Measurements from ENCODE around the gene APP.
A peak's percentile ranks its signal among the peaks of the same experiment; 100 is the strongest.

APP gene

DNA sequence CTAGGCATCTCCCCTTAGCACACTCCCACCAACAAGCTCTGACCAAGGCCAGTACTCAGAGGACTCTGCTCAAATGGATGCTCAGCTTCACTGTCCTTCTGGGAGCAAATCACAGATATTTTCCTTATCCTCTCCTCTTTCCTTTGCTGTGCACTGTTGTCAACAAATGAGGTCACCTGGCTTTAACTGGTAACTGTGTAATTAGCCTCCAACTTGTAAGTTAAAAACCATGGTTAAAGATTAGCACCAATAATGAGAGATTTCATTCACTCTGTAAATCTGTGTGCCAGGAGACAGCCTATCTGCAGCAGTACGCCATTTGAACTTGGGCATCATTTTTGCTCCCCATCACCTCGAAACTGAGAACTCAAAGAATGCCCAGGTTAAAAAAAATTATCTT is 286.3 kb downstream of the APP start:
- Histone ChIP-seq H4K20me1 (ENCODE audit: insufficient read depth) (no peaks in the 10 kb centered on the region), H3K4me3 (IDR thresholded peaks at IDR 0.05; ENCODE audit: insufficient read depth, low read depth, low read length) (no peak overlapping the region), H3K4me2 (no peak overlapping the region), H2AFZ (ENCODE audit: low read depth) (no peak overlapping the region), H3K27ac (no peak overlapping the region), H3K27me3 (ENCODE audit: insufficient read depth, low read depth) (no peaks in the 10 kb centered on the region), H3K79me2 (ENCODE audit: insufficient read depth, low read depth) (no peaks in the 10 kb centered on the region), H3K4me1 (ENCODE audit: low read depth, poor library complexity, severe bottlenecking) (no peaks in the 10 kb centered on the region), H3K9ac (no peak overlapping the region), H3K36me3 (ENCODE audit: insufficient read depth) (no peaks in the 10 kb centered on the region; the same call in 1 of the 2 replicates)
- TF ChIP-seq, protein P1, sequence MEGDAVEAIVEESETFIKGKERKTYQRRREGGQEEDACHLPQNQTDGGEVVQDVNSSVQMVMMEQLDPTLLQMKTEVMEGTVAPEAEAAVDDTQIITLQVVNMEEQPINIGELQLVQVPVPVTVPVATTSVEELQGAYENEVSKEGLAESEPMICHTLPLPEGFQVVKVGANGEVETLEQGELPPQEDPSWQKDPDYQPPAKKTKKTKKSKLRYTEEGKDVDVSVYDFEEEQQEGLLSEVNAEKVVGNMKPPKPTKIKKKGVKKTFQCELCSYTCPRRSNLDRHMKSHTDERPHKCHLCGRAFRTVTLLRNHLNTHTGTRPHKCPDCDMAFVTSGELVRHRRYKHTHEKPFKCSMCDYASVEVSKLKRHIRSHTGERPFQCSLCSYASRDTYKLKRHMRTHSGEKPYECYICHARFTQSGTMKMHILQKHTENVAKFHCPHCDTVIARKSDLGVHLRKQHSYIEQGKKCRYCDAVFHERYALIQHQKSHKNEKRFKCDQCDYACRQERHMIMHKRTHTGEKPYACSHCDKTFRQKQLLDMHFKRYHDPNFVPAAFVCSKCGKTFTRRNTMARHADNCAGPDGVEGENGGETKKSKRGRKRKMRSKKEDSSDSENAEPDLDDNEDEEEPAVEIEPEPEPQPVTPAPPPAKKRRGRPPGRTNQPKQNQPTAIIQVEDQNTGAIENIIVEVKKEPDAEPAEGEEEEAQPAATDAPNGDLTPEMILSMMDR (conservative IDR thresholded peaks at IDR 0.05; ENCODE audit: low read depth, low read length) = no peak

DNA sequence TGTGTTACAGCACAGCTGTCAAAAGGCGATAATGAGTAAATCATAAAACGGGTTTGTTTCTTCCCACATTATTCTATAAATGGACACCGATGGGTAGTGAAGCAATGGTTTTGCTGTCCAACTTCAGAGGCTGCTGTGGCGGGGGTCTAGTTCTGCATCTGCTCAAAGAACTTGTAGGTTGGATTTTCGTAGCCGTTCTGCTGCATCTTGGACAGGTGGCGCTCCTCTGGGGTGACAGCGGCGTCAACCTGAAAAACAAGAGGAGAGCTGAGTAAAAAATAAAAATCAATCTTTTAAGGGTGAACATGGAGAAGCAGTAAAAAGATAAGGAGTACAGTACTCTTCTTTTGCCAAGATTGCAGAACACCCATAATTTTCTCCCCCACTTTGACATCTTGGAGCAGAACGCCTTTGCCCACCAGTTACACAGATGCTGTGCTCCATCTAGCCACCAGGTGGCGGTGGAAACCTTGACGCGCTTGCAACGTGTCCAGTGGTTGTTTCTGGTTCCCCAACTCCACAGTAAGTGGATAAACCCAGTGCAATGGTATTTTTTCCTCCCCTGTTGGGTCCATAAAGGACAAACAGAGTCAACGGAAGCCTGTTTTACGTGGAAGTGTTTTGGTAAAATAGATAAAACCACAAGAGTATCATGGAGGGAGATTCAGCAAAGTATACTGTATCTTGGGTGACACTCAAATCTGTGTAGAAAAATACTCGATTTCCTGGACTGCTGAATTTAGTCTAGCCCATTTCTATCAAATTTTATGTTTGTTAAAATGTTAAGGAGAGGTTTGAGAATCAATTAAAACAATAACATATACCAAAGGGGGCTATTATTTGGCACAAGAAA is 288.8 kb downstream of the APP start:
- H3K4me1 ChIP-seq (ENCODE audit: low read depth, poor library complexity, severe bottlenecking) = no peaks in the 10 kb centered on the region
- H3K79me2 ChIP-seq (ENCODE audit: insufficient read depth, low read depth) = no peaks in the 10 kb centered on the region
- no peak overlapping the region for H3K4me2 ChIP-seq
- H2AFZ ChIP-seq (ENCODE audit: low read depth) = no peak overlapping the region
- no peaks in the 10 kb centered on the region for H4K20me1 ChIP-seq (ENCODE audit: insufficient read depth)
- H3K9ac ChIP-seq = no peak overlapping the region
- no peaks in the 10 kb centered on the region for H3K27me3 ChIP-seq (ENCODE audit: insufficient read depth, low read depth)
- H3K4me3 ChIP-seq (IDR thresholded peaks at IDR 0.05; ENCODE audit: insufficient read depth, low read depth, low read length) = no peak overlapping the region
- TF ChIP-seq, protein P1 (conservative IDR thresholded peaks at IDR 0.05; ENCODE audit: low read depth, low read length) = peak; percentile 98
- no peaks in the 10 kb centered on the region for H3K36me3 ChIP-seq (ENCODE audit: insufficient read depth)
- no peak overlapping the region for H3K27ac ChIP-seq

DNA sequence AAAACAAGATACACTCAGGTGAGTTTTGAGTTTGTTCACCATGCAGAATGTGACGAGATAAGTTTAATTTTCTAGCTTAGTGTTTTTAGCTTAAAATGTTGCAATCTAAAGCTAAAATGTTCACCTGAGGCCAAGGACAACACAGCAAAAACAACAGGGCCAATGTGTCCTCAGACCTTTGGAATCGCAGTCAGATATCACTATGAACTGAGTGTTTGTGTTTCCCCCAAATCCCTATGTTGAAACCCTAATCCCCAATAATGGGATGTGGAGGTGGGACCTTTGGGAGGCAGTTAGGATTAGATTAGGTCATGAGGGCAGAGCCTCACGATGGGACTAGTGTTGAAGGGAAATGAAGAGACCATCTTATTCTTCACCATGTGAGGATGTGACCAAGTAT is 291.4 kb downstream of the APP start:
- no peak overlapping the region for H3K4me2 ChIP-seq
- H3K9ac ChIP-seq = no peak overlapping the region
- H3K27me3 ChIP-seq (ENCODE audit: insufficient read depth, low read depth) = no peaks in the 10 kb centered on the region
- no peak overlapping the region for H2AFZ ChIP-seq (ENCODE audit: low read depth)
- H3K36me3 ChIP-seq (ENCODE audit: insufficient read depth) = no peaks in the 10 kb centered on the region
- no peaks in the 10 kb centered on the region for H3K4me1 ChIP-seq (ENCODE audit: low read depth, poor library complexity, severe bottlenecking)
- H3K79me2 ChIP-seq (ENCODE audit: insufficient read depth, low read depth) = no peaks in the 10 kb centered on the region
- H3K4me3 ChIP-seq (IDR thresholded peaks at IDR 0.05; ENCODE audit: insufficient read depth, low read depth, low read length) = no peak overlapping the region
- no peak overlapping the region for H3K27ac ChIP-seq
- H4K20me1 ChIP-seq (ENCODE audit: insufficient read depth) = no peaks in the 10 kb centered on the region
- TF ChIP-seq, protein P1 (conservative IDR thresholded peaks at IDR 0.05; ENCODE audit: low read depth, low read length) = no peak

DNA sequence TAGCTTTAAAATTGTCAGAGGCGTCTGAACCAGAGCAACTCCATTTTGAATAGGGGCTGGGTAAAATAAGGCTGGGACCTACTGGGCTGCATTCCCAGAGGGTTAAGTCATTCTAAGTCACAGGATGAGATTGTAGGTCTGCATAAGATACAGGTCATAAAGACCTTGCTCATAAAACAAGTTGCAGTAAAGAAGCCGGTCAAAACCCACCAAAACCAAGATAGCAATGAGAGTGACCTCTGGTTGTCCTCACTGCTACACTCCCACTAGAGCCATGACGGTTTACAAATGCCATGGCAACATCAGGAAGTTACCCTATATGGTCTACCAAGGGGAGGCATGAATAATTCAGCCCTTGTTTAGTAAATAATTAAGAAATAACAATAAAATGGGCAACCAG is 292.2 kb downstream of the APP start:
- Histone ChIP-seq H3K9ac (no peak overlapping the region), H3K4me1 (ENCODE audit: low read depth, poor library complexity, severe bottlenecking) (no peaks in the 10 kb centered on the region), H3K4me3 (IDR thresholded peaks at IDR 0.05; ENCODE audit: insufficient read depth, low read depth, low read length) (no peak overlapping the region), H3K79me2 (ENCODE audit: insufficient read depth, low read depth) (no peaks in the 10 kb centered on the region), H2AFZ (ENCODE audit: low read depth) (no peak overlapping the region), H3K27ac (no peak overlapping the region), H3K4me2 (no peak overlapping the region), H3K27me3 (ENCODE audit: insufficient read depth, low read depth) (no peaks in the 10 kb centered on the region), H4K20me1 (ENCODE audit: insufficient read depth) (no peaks in the 10 kb centered on the region), H3K36me3 (ENCODE audit: insufficient read depth) (no peaks in the 10 kb centered on the region)
- TF ChIP-seq, protein P1 (conservative IDR thresholded peaks at IDR 0.05; ENCODE audit: low read depth, low read length) = no peak
